ENCODE data around the gene PDGFA. TPM values are rescaled to one million over a fixed set of nuclear protein-coding genes. Genes with fewer than 3 reads are reported as not detected.

Gene PDGFA
- total RNA-seq, 1 experiment from 2014 or later, result 35.8 TPM

DNA sequence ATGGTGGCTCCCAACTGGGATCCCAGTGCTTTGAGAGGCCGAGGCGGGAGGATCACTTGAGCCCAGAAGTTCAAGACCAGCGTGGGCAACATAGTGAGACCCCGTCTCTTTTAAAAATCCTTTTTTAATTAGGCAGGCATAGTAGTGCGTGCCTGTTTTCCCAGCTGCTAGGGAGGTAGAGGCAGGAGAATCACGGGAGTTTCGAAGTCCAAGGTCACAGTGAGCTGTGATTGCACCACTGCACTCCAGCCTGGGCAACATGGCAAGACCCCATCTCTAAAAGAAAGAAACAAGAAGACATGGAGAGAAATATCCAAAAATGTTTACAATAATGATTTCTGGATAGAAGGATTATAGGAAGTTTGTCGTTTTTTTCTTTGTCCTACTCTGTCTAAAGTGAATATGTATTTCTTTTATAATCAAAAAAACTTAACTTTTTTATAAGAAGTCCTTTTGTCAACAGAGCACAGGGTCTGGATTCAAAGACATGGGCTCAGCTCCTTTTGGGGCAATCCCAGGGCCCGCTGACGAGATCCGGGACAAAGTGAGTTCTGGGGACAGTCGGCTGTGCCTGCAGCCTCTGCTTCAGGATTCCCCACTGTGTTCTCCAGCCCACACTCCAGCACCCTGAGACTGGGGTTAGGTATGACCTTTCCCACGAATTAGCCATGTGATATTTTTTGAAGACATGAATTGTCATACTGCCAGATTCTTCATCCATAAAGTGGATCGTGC is 45.6 kb downstream of the PDGFA start:
- no peaks in the 10 kb centered on the region for H3K27me3 Mint-ChIP-seq (ENCODE audit: low read depth)
- Histone ChIP-seq H3K27ac (ENCODE audit: insufficient read length, low read depth, low read length) (no peak overlapping the region), H3K56ac (ENCODE audit: insufficient read length, low read depth, low read length) (no peak overlapping the region), H3K23ac (ENCODE audit: insufficient read length, low read depth, low read length) (no peak overlapping the region), H3T11ph (ENCODE audit: low read length) (no peak overlapping the region), H3K4me1 (ENCODE audit: insufficient read depth, low read length) (no peaks in the 10 kb centered on the region), H3K27me3 (ENCODE audit: insufficient read depth, low read length) (no peaks in the 10 kb centered on the region), H3K18ac (ENCODE audit: insufficient read length, low read depth, low read length) (no peak overlapping the region), H2BK12ac (ENCODE audit: insufficient read length, low read depth, low read length) (no peak overlapping the region), H3K4ac (ENCODE audit: low read depth, low read length) (no peak overlapping the region), H3K9me3 (ENCODE audit: control insufficient read depth, low read depth, low read length) (no peaks in the 10 kb centered on the region), H4K20me1 (ENCODE audit: control insufficient read depth, insufficient read depth, insufficient read length) (no peaks in the 10 kb centered on the region), H3K23me2 (ENCODE audit: insufficient read length, low read depth, low read length, poor library complexity, severe bottlenecking) (no peaks in the 10 kb centered on the region), H2BK20ac (ENCODE audit: low read depth, low read length, poor library complexity, severe bottlenecking) (no peak overlapping the region), H4K5ac (ENCODE audit: insufficient read length, low read depth, low read length) (no peak overlapping the region), H2AK5ac (ENCODE audit: insufficient read length, low read length) (no peak overlapping the region), H2BK120ac (ENCODE audit: low read depth, low read length, poor library complexity, severe bottlenecking) (no peak overlapping the region), H2BK15ac (ENCODE audit: low read depth, low read length) (no peak overlapping the region), H3K9ac (ENCODE audit: extremely low read depth, insufficient read length, low read length) (no peak overlapping the region), H2AFZ (ENCODE audit: low read length) (no peak overlapping the region), H4K91ac (ENCODE audit: insufficient read length, low read depth, low read length) (no peak overlapping the region), H3K14ac (ENCODE audit: insufficient read depth, low read length) (no peak overlapping the region), H2BK5ac (ENCODE audit: insufficient read length, low read length) (no peak overlapping the region), H3K79me1 (ENCODE audit: insufficient read depth, low read depth, low read length, poor library complexity, severe bottlenecking) (no peaks in the 10 kb centered on the region), H3K4me2 (ENCODE audit: insufficient read depth, insufficient read length, low read length) (no peak overlapping the region), H3K79me2 (ENCODE audit: insufficient read depth, low read length) (no peaks in the 10 kb centered on the region), H4K8ac (replicated peaks; ENCODE audit: insufficient read length, low read depth, low read length) (no peak overlapping the region)
- WGBS (ENCODE audit: extremely low coverage, insufficient read length, low lambda C conversion rate), result no CpG with 5 or more reads among the region's 14 CpGs
- H3K9me3 Mint-ChIP-seq, result peaks cover 0 to 2% of the 10 kb centered on the region in 2 experiments; a peak in 3 of 5 replicates
- peaks cover 0 to 2% (median 0%) of the 10 kb centered on the region in 3 experiments; a peak in 1 of 7 replicates for H3K36me3 Mint-ChIP-seq (ENCODE audit: insufficient read depth in 1 of 3, low read depth in 3 of 3)
- no peaks in the 10 kb centered on the region for H3K4me1 Mint-ChIP-seq
- no peak overlapping the region for H3K4me3 Mint-ChIP-seq
- TF ChIP-seq, protein P1, sequence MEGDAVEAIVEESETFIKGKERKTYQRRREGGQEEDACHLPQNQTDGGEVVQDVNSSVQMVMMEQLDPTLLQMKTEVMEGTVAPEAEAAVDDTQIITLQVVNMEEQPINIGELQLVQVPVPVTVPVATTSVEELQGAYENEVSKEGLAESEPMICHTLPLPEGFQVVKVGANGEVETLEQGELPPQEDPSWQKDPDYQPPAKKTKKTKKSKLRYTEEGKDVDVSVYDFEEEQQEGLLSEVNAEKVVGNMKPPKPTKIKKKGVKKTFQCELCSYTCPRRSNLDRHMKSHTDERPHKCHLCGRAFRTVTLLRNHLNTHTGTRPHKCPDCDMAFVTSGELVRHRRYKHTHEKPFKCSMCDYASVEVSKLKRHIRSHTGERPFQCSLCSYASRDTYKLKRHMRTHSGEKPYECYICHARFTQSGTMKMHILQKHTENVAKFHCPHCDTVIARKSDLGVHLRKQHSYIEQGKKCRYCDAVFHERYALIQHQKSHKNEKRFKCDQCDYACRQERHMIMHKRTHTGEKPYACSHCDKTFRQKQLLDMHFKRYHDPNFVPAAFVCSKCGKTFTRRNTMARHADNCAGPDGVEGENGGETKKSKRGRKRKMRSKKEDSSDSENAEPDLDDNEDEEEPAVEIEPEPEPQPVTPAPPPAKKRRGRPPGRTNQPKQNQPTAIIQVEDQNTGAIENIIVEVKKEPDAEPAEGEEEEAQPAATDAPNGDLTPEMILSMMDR (conservative IDR thresholded peaks at IDR 0.05), result no peak
- H3K27ac Mint-ChIP-seq, result no peak overlapping the region
- no peak for DNase-seq

Measured in H9 (cell line).